Measurements from ENCODE around the gene ELOA.

ELOA gene

DNA sequence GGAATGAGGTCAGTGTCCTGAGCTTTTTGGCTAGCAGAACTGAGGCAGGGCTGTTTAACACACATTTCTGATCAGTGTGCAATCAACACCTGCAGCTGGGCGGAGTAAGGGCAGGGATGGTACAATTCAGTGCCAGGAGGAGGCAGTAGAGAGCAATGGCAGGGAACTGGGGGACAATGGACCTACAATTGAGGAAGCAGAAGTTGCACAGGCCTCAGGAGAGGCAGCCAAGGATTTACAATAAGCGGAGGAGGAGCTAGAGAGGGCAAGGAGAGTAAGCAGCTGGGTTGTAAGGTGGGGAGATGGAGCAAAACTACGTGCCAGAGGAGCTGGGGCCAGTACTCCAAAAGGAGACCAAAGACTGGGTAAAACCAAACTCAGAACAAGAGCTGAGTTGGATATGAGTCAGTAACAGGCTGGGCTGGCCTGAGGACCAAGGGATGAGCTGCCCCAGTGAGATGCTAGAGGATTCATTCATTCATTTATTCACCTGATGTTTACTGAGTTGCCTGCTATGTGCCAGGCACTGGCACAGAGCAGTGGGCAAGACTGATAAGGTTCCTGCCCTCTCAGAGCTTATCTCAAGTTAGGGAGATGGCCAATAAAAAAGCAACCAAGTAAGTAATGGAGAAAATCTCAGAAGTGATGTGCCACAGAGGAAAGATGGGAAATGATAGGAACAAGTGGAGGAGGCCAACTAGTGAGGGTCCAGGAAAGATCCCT lies 67.7 kb downstream of the ELOA start:
- TF ChIP-seq, protein P1, sequence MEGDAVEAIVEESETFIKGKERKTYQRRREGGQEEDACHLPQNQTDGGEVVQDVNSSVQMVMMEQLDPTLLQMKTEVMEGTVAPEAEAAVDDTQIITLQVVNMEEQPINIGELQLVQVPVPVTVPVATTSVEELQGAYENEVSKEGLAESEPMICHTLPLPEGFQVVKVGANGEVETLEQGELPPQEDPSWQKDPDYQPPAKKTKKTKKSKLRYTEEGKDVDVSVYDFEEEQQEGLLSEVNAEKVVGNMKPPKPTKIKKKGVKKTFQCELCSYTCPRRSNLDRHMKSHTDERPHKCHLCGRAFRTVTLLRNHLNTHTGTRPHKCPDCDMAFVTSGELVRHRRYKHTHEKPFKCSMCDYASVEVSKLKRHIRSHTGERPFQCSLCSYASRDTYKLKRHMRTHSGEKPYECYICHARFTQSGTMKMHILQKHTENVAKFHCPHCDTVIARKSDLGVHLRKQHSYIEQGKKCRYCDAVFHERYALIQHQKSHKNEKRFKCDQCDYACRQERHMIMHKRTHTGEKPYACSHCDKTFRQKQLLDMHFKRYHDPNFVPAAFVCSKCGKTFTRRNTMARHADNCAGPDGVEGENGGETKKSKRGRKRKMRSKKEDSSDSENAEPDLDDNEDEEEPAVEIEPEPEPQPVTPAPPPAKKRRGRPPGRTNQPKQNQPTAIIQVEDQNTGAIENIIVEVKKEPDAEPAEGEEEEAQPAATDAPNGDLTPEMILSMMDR (IDR thresholded peaks at IDR 0.05) = peak; percentile 69
- no peak overlapping the region for H3K27ac Mint-ChIP-seq
- H3K27me3 Mint-ChIP-seq (ENCODE audit: low read depth, poor library complexity) = no peaks in the 10 kb centered on the region
- no peak overlapping the region for H3K4me3 Mint-ChIP-seq
- peaks cover 7% of the 10 kb centered on the region for H3K4me1 Mint-ChIP-seq
- DNase-seq = peak; percentile 53
- no peaks in the 10 kb centered on the region for H3K9me3 Mint-ChIP-seq
- H3K36me3 Mint-ChIP-seq (ENCODE audit: low read depth) = peaks cover 27% of the 10 kb centered on the region
